ENCODE data around the gene GPC5.

The GPC5 gene

GRCh38 chr13:91643394-91643793 lies 245.0 kb downstream of the GPC5 start:
- Mint-ChIP-seq H3K27ac (no peak overlapping the region), H3K9me3 (peaks cover 3% of the 10 kb centered on the region), H3K36me3 (ENCODE audit: low read depth) (no peaks in the 10 kb centered on the region), H3K4me3 (no peak overlapping the region), H3K27me3 (peaks cover 4% of the 10 kb centered on the region), H3K4me1 (ENCODE audit: low read depth) (no peaks in the 10 kb centered on the region)

- H3K27me3 Mint-ChIP-seq = no peaks in the 10 kb centered on the region
- H3K4me1 Mint-ChIP-seq (ENCODE audit: low read depth) = no peaks in the 10 kb centered on the region
- H3K27ac Mint-ChIP-seq = no peak overlapping the region
- H3K9me3 Mint-ChIP-seq = no peaks in the 10 kb centered on the region
- H3K36me3 Mint-ChIP-seq (ENCODE audit: low read depth) = no peaks in the 10 kb centered on the region
- H3K4me3 Mint-ChIP-seq = no peak overlapping the region
Observed at GRCh38 chr13:91644806-91645205, 246.4 kb downstream of the GPC5 start.

- H3K27me3 Mint-ChIP-seq = no peaks in the 10 kb centered on the region
- no peak overlapping the region for H3K4me3 Mint-ChIP-seq
- no peaks in the 10 kb centered on the region for H3K4me1 Mint-ChIP-seq (ENCODE audit: low read depth)
- no peaks in the 10 kb centered on the region for H3K9me3 Mint-ChIP-seq
- no peaks in the 10 kb centered on the region for H3K36me3 Mint-ChIP-seq (ENCODE audit: low read depth)
- no peak overlapping the region for H3K27ac Mint-ChIP-seq
Observed at GRCh38 chr13:91647361-91647990, 249.1 kb downstream of the GPC5 start.

DNA sequence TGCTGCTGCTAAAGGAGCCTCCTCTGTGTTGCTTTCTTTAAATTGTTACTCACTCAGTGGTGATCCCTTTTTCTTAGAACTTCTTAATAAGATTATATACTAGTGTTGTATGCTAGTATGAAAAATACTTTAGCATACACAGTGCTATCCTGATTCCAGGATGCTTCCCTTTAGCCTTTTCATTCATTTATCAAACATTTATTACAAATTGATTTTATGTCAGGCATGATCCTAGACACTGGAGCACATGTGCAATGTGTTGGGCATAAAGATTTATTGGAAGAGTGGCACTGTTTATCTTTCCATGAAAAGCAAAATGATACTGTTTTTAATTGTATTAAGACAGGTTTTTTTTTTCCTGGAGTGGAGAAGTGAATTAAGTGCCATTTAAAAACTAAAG lies 249.6 kb downstream of the GPC5 start:
- Mint-ChIP-seq H3K27me3 (no peaks in the 10 kb centered on the region), H3K4me1 (ENCODE audit: low read depth) (no peaks in the 10 kb centered on the region), H3K4me3 (no peak overlapping the region), H3K36me3 (ENCODE audit: low read depth) (no peaks in the 10 kb centered on the region), H3K27ac (no peak overlapping the region), H3K9me3 (no peaks in the 10 kb centered on the region)

DNA sequence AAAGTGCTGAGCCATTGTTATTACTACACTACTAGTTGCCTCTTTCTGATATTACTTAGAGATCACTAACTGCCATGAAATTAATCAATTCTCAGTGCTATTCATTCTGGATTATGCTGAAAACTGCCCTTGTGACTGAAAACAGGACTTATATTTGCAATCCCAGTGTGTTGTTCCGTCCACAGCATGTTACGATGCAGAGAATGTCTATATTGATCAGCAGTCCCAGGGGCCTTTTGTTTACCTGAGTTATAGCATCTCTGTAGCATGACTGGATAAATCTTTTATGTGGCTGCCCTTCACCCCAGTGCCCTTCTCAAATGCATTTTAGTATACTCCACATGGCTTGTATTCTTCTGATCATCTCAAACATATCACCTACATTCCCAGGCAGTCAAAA lies 251.0 kb downstream of the GPC5 start:
- Mint-ChIP-seq H3K9me3 (no peaks in the 10 kb centered on the region), H3K27ac (no peak overlapping the region), H3K36me3 (ENCODE audit: low read depth) (no peaks in the 10 kb centered on the region), H3K27me3 (no peaks in the 10 kb centered on the region), H3K4me3 (no peak overlapping the region), H3K4me1 (ENCODE audit: low read depth) (no peaks in the 10 kb centered on the region)

DNA sequence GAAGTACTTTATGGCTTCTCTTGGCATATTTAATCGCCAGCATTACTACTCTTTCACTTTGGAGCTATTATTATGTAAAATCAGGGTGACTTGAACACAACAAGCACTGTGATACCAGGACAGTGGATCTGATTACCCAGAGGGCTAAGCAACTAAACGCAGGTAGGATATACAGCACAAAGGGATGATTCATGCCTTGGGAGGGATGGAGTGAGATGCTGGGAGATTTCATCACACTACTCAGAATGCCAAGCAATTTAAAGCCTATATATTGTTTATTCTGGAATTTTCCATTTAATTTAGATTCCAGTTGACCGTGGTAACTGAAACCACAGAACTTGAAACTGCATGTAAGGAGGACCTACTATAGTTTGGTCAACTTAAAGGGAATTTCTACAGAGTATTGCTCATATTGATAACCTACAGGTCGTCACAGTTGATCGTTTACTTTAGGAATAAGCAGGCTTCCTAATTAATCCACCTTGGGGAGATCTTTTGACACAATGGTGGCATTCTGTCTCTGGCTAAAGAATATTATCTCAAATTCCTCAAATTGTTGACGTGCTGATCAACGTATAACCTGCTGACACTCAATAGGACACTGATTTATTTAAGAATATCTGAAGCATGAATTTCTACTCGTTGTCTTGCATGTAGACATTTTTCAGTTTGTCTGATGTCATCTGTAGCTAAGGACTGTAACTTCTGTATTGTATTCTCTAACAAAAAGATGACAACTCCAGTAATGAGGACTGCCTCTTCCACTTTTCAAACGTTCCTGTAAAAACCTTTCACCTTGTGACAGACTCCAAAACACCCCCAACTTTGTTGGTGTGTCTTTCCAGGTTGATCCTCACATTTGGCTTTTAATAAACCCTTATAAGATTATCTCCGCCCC lies 254.2 kb downstream of the GPC5 start:
- H3K9me3 Mint-ChIP-seq = peaks cover 5% of the 10 kb centered on the region
- H3K36me3 Mint-ChIP-seq (ENCODE audit: low read depth) = no peaks in the 10 kb centered on the region
- no peaks in the 10 kb centered on the region for H3K27me3 Mint-ChIP-seq
- H3K4me1 Mint-ChIP-seq (ENCODE audit: low read depth) = no peaks in the 10 kb centered on the region
- no peak overlapping the region for H3K4me3 Mint-ChIP-seq
- no peak overlapping the region for H3K27ac Mint-ChIP-seq

GRCh38 chr13:91655731-91656130 lies 257.3 kb downstream of the GPC5 start:
- no peaks in the 10 kb centered on the region for H3K27me3 Mint-ChIP-seq
- no peak overlapping the region for H3K4me3 Mint-ChIP-seq
- H3K27ac Mint-ChIP-seq = no peak overlapping the region
- no peaks in the 10 kb centered on the region for H3K36me3 Mint-ChIP-seq (ENCODE audit: low read depth)
- no peaks in the 10 kb centered on the region for H3K4me1 Mint-ChIP-seq (ENCODE audit: low read depth)
- H3K9me3 Mint-ChIP-seq = peaks cover 5% of the 10 kb centered on the region

GRCh38 chr13:91657283-91657682 lies 258.9 kb downstream of the GPC5 start:
- H3K9me3 Mint-ChIP-seq = peaks cover 5% of the 10 kb centered on the region
- no peak overlapping the region for H3K27ac Mint-ChIP-seq
- H3K27me3 Mint-ChIP-seq = no peaks in the 10 kb centered on the region
- H3K4me1 Mint-ChIP-seq (ENCODE audit: low read depth) = no peaks in the 10 kb centered on the region
- no peak overlapping the region for H3K4me3 Mint-ChIP-seq
- H3K36me3 Mint-ChIP-seq (ENCODE audit: low read depth) = no peaks in the 10 kb centered on the region

DNA sequence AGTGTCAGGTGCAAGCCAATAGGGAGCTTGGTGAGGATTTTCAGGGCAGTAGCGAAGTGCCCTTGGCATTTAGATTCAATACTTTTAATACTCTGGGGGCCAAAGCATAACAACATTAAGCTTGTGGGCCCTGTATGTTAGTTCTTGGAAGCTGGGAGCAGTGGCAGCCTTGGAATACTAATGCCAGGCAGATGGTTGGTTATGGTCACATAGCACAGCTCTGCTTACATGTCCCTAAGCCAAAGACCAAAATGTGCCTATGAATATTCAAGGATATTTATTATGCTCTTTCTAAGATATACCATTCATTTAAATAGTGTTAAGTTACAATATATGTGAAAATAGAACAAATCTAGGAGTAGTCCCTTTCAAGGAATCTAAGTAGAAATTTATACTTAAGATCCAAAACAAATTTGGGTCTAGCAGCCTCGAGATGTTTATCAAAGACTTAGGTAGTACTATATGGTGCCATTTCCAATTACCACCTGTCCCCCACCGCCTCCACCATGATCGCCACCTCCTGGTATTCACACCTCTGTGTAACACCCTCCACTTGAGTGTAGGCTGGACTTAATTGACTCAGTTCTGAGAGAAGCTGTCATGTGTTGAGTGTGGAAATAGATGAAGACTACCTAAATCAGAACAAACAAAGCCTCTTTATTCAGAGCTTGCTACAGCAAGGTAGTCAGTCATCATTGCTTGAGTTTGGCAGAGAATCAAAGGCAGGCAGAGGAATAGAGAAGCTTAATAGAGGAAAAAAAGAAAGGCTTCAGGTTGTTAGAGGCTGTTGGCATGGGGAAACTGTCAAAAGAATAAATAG lies 261.0 kb downstream of the GPC5 start:
- Mint-ChIP-seq H3K27me3 (no peaks in the 10 kb centered on the region), H3K27ac (no peak overlapping the region)

GRCh38 chr13:91660076-91660415 lies 261.6 kb downstream of the GPC5 start:
- Mint-ChIP-seq H3K36me3 (ENCODE audit: low read depth) (no peaks in the 10 kb centered on the region), H3K4me3 (no peak overlapping the region), H3K9me3 (peaks cover 5% of the 10 kb centered on the region), H3K4me1 (ENCODE audit: low read depth) (no peaks in the 10 kb centered on the region), H3K27ac (no peak overlapping the region), H3K27me3 (no peaks in the 10 kb centered on the region)

More for the DNA sequence above, 261.0 kb downstream of the GPC5 start:
- H3K4me3 Mint-ChIP-seq = no peak overlapping the region
- peaks cover 5% of the 10 kb centered on the region for H3K9me3 Mint-ChIP-seq
- no peaks in the 10 kb centered on the region for H3K4me1 Mint-ChIP-seq (ENCODE audit: low read depth)
- H3K36me3 Mint-ChIP-seq (ENCODE audit: low read depth) = no peaks in the 10 kb centered on the region

- H3K27me3 Mint-ChIP-seq = no peaks in the 10 kb centered on the region
- no peak overlapping the region for H3K4me3 Mint-ChIP-seq
- H3K36me3 Mint-ChIP-seq (ENCODE audit: low read depth) = no peaks in the 10 kb centered on the region
- H3K9me3 Mint-ChIP-seq = peaks cover 3% of the 10 kb centered on the region
- H3K4me1 Mint-ChIP-seq (ENCODE audit: low read depth) = no peaks in the 10 kb centered on the region
- no peak overlapping the region for H3K27ac Mint-ChIP-seq
Observed at GRCh38 chr13:91661692-91662490, 263.5 kb downstream of the GPC5 start.

DNA sequence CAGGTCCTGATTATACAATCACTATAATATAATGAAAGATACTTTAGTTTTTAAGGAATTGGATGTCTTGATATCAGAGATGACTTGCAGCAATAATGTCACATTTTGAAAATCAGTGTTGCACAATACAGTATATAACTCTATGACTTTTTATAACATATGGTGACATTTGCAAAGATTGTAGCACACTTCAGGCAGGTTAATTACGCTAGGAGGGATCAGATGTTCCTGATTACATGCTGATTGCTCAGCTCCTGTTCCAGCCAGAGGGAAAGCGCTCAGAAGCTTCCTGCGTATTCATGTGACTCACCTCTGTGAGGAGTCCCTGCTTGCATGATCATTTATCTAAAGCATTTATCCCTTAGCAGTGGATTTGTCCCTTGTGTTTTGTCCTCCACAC lies 265.6 kb downstream of the GPC5 start:
- Mint-ChIP-seq H3K27ac (no peak overlapping the region), H3K36me3 (ENCODE audit: low read depth) (no peaks in the 10 kb centered on the region), H3K9me3 (no peaks in the 10 kb centered on the region), H3K4me1 (ENCODE audit: low read depth) (no peaks in the 10 kb centered on the region), H3K4me3 (no peak overlapping the region), H3K27me3 (no peaks in the 10 kb centered on the region)

GRCh38 chr13:91667486-91667885 lies 269.1 kb downstream of the GPC5 start:
- Mint-ChIP-seq H3K4me3 (no peak overlapping the region), H3K27me3 (no peaks in the 10 kb centered on the region), H3K4me1 (ENCODE audit: low read depth) (no peaks in the 10 kb centered on the region), H3K36me3 (ENCODE audit: low read depth) (no peaks in the 10 kb centered on the region), H3K27ac (no peak overlapping the region), H3K9me3 (peaks cover 4% of the 10 kb centered on the region)

GRCh38 chr13:91668866-91669495 lies 270.6 kb downstream of the GPC5 start:
- Mint-ChIP-seq H3K27ac (no peak overlapping the region), H3K9me3 (peaks cover 4% of the 10 kb centered on the region), H3K36me3 (ENCODE audit: low read depth) (no peaks in the 10 kb centered on the region), H3K4me3 (no peak overlapping the region), H3K27me3 (no peaks in the 10 kb centered on the region), H3K4me1 (ENCODE audit: low read depth) (no peaks in the 10 kb centered on the region)
